GM20431 (cell line): ENCODE measurements around the gene DGCR8.
"Not testable (repeated sequence)": the region's sequence is repeated elsewhere in the genome, so short reads cannot be mapped to it uniquely, and the experiment has no call there.

Experiments used
- in situ Hi-C: fragments of 300-500 bp; cut with MseI, MboI; formaldehyde crosslinking; loops from one replicate; pipeline ENCODE4 v1.15.0; 2020; ENCODE audit warnings: low sequenced_read_pairs; ENCODE audit not compliant: unreplicated experiment

DGCR8 gene

DNA sequence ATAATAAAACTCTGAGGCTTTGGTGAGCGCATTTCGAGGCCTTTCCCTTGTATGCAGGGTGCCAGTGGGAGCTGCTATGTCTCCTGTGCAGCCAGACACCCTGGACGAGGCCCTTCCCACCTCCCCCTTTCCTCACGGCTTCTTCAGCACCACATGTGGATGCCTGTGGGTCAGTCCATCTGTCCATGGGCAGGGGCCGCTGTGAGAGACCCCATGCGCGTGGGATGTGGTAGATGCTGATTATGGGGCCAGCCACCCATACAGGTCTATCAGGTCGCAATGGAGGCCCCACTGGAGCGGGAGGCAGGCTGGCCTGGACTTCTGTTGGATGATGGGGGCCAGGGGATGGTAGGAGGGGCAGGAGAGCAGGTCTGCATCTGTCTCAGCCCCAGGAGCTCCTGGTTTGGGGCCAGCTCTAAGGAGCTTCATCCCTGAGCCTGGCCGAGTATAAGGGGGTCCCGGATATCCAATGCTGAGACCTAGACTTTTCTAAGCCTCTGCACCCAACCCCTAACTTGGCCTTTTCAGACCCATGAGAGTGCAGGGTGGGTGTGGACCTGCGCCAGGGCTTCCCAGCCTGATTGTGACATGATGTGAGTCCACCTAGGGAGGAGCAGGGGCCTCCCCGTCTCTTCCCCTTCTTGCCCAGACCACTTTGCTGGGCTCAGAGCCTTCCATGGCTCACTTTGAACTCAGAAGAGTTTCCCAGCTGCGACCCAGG lies 14.0 kb upstream of the DGCR8 start:
- in situ Hi-C loops = no loop called here

DNA sequence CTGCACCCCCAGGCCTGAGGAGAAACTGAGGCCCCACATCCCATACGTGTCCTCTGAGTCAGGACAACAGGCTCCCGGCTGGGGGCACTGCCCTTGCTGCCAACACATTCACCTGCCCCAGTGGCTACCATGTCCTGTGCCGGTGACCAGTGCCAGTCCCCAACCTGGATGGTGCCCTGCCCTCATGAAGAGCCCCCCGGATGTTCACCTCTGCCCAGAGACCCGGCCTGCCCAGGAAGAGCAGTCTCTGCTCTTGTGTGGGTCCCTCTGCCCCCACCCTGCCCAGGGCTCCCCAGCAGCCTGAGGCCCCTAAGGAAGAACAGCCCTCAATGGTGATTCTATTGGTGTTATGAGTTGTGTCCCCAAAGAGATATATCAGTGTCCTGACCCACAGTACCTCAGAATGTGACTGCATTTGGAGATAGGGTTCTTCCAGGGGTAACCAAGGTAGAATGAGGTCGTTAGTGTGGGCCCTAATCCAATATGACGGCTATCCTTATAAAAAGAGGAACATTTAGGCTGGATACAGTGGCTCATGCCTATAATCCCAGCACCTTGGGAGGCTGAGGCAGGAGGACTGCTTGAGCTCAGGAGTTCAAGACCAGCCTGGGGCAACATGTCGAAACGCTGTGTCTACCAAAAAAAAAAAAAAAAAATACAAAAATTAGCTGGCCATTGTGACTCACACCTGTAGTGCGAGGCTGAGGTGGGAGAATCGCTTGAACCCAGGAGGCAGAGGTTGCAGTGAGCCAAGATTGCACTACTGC lies 13.2 kb upstream of the DGCR8 start:
- in situ Hi-C loops = no loop called here

DNA sequence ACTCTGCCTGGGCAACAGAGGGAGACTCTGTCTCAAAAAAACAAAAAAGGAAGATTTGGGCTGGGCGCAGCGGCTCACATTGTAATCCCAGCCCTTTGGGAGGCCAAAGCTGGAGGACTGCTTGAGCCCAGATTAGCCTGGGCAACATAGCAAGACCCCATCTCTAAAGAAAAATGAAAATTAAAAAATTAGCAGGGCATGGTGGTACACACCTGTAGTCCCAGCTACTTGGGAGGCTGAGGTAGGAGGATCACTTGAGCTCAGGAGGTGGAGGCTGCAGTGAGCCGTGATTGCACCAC lies 12.7 kb upstream of the DGCR8 start:
- in situ Hi-C loops = not testable (repeated sequence)

DNA sequence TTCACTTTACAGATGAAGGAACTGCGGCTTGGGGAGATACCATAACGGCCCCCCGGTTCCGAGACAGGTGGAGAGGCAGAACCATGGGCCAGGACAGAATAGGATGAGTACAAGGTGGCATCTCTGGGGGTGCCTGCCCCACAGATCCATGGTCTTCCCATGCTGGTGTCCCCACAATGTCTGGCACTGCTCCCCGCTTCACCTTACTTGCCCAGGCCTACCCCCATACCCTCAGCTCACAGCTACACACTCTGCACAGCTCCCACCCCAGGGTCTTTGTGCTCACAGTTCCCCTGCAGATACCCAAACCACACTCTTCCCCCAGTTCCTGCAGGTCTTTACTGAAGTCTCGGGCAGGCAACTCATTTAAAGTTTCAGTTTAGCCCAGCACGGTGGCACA lies 11.4 kb upstream of the DGCR8 start:
- in situ Hi-C loops = no loop called here

DNA sequence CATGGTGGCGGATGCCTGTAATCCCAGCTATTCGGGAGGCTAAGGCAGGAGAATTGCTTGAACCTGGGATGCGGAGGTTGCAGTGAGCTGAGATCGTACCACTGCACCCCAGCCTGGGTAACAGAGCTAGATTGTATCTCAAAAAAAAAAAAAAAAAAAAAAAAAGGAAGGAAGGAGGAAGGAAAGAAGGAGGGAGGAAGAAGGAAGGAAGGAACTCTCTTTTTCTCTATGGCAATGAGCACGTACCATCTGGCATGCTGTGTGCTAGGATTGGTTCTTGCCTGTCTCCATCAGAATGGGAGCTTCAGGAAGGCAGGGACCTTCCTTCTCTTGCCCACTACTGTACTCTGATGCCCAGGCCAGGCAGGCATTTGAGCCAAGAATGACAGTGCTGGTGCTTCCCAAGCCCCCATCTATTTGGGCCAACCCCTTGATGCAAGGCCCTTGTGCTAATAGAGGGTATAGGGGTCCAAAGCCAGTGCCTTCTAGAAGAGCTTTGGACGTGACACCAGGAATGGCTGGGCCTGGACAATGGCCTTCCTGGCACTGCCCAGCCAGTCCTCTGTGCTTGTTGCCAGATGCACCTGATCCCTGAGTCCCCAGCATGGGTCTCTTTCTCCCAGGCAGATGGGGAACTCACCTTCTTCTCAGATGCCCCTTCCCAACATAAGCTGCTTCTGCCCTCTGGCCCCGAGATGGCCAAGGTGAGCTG lies 10.6 kb upstream of the DGCR8 start:
- in situ Hi-C loops = no loop called here

DNA sequence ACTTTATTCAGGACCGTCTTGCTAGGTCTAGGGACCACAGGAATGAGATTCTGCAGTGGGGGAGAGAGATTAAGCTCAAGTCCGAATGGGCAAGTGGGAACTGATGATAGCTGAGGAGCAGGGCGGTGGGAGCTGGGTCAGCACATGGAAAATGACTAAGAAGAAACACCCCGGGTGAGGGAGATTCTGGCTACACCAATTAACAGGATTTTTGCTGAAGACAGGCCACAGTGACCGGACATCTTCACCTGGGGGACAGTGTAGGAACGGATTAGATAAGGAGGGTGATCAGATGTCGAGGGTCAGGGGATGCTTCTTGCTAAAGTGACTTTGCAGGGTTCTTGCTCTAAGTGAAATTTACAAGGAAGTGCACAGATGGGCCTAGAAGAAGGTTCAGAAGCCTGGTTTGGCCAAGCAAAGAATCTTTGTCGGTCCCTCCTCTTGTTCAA lies 8.5 kb upstream of the DGCR8 start:
- in situ Hi-C loops = no loop called here

DNA sequence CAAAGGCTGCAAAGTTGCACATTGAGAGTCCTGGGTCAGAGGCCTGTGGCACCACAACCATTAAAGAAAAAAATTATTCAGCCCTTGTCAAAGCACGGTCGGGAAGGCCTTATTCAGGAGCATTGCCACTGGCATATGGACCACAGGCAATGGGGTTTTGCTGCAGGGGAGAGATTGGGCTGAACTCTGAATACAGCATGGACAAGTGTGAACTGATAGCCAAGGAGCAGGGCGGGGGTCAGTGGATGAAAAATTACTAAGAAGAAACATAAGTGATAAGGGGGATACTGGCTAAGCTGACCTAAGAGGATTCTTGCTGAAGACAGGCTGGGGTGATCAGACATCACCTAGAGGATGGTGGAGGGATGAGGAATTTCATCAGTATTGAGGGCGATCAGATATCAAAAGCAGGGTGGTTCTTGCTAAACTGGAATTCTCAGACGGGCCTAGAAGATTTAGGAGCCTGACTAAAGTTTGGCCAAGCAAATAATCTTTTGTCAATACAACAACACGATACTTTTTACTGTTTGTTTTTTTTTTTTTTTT lies 3.3 kb upstream of the DGCR8 start:
- in situ Hi-C loops = no loop called here

DNA sequence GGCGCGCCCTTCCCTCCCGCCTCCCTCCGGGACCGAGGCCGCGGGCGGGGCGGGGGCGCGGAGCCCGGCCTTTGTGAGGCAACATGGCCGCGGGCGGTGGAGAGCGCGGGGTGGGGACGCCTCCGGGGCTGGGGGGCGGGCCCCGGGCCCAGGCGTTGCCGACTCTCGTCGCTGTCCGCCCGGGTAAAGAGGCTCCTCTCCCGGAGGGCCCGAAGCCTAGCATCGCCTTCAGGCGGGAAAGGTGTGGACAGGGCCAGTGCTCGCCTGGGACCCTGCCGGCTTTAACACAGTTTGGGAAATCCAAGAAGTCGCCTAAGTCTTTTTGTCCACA lies 369 bp downstream of the DGCR8 start:
- in situ Hi-C loops = no loop called here

DNA sequence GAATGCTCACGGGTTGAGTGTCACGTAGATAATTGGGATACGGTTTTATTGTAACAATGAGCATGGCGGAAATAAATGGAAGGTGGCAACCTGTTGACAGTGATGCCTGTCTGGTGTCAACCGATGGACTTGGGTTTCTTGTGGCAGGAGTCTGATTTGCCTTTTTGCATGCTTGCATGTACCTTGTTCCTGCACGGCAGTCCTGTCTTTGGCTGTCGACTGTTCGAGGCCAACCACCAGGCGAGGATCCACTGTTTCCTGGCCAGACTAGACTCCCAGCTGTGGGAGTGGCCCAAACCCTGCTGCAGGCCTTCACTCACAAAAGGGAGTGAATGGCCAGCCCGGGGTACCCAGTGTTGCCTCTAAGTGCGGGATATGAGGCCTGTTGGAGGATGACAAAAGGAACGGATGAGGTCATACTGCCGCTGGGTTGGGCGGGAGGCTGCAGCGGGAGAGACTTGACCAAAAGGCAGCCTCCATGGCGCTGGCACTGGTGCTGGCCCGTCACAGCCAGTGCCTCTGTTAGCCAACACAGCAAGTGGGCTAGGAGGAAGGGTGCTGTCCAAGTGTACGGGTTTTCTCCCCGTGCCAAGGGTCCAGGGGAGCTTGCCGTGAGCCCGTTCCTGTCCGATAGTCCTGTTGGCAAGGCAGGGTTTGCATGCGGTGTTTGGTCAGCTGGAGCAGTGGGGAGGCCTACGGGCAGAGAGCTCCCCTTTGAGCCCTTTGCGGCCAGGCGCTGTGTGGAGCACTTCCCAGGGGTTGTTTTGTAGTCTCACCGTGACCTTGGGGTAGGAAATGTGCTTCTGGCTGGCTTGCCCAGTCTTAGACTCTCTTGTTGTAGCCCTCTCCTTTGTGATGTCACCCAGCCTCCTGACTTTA lies 974 bp downstream of the DGCR8 start:
- in situ Hi-C loops = no loop called here

DNA sequence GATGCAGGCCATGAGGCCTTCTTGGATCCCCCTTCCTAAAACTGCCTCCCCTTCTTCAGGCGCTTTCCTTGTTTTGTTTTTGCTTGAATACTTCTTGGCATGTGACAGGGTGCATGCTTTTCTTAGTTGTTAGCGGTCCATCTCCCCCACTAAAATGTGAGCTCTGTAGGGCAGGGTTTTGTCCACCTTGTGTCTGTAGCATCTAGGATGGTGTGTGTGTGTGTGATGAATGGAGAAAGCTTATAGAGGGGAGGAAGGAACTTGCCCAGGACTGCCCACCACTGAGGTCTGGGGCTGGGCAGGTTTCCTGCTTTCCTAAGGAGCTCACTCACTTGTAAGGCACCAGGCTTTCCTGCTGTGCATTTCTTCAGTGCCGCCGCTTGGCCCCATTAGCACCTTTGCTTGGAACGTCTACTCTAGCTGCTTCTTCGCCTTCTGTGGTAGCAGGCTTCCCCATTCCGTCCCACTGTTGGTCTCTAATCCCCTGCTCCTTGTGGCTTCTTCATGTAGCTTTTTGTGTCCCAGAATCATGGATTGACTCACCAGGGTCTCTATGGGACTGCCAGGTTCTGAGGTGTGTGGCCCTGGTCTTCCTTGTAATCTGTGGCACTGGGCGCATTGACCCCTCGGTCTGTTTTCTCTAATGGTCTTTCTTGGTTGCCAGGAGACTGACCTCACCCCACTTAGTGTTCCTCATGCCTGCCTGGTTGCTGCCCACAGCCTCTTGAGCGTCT lies 3.3 kb downstream of the DGCR8 start:
- in situ Hi-C loops = no loop called here

DNA sequence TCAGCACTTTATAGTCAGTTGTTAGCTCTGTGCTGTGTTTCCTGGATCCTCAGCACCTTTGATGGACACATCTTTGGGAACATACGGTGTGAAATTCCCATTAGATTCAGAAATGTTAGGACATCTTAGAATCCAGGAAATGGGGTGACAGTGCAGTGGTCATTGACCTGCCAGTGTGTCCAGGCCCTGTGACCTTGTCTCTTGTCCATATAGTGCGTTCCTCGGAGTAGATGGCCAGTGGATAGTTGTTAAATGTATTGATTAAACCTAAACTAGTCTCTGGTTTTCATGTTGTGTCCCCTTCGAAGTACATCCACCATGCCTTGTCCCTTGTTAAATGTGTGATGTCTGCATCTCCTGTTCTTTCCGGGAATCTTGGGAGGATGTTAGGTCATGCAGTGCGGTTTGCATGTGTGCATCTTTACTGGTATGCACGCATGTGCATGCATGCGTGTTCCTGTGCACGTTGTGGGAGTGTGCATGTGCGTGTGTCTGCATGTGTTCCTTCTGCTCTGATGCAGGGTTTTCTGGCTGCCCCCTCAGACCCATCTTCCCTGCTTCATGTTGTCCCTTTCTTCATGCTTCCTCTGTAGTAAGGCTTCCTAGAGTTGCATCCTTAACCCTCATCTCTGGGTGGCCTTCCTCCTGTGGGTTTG lies 4.0 kb downstream of the DGCR8 start:
- in situ Hi-C loops = no loop called here

DNA sequence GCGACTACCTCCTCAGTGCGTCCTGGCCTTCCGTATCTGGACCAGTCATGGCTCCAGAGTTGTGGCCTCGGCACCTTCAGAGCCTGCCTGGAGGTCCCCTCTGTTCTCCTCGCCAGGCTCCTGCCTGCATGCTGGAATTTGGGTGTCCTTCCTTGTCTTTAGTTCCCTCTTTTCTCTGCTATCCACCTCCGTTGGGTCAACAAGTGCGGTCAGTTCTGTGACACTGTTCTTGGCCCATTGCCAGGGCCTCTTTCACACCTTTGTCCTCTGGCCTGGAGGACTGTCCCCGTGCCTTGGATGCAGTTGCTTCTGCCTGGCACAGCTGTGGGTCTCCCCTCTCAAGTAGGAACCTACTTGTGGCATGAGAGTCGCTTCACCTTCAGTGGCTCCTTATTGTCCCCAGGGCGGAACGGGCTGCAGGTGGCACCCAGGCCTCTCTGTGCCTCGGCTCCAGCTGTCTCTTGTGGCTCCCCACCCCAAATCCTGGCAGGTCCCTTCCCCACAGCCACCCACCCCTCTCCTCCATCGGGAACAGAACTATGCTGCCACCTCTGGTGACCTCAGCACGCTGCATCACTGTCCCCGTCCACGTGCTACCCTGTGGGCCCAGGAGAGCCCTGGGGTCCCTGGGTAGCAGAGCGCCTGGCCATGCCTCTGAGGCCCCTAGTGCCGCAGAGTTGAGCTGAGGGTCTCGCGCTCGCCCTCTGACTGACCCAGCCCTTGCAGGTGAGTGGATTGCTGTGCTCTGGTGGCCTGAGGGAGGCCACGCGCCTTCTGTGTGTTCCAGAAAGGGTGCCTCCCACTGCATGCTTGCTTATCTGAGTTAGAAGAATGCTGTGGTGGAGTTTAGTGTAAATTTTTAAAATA lies 4.7 kb downstream of the DGCR8 start:
- in situ Hi-C loops = no loop called here

DNA sequence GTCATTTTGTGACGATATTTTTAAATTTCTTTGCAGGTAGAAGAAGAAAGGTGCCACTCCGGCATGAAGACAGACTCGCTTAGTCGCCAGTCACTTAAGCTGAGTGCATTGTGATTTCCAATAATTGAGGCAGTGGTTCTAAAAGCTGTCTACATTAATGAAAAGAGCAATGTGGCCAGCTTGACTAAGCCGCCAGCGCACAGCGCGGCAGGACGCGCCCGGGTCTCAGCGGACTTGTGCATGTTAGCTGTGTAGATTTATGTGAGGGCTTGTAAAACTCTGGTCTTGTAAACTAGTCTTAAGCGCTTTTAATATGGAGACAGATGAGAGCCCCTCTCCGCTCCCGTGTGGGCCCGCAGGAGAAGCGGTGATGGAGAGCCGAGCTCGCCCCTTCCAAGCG lies 5.6 kb downstream of the DGCR8 start:
- in situ Hi-C loops = no loop called here

DNA sequence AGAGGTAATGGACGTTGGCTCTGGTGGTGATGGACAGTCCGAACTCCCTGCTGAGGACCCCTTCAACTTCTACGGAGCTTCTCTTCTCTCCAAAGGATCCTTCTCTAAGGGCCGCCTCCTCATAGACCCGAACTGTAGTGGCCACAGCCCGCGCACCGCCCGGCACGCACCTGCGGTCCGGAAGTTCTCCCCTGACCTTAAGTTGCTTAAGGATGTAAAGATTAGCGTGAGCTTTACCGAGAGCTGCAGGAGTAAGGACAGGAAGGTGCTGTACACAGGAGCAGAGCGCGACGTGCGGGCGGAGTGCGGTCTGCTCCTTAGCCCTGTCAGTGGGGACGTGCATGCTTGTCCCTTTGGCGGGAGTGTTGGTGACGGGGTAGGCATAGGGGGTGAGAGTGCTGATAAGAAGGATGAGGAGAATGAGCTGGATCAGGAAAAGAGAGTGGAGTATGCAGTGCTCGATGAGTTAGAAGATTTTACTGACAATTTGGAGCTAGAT lies 6.1 kb downstream of the DGCR8 start:
- in situ Hi-C loops = no loop called here

DNA sequence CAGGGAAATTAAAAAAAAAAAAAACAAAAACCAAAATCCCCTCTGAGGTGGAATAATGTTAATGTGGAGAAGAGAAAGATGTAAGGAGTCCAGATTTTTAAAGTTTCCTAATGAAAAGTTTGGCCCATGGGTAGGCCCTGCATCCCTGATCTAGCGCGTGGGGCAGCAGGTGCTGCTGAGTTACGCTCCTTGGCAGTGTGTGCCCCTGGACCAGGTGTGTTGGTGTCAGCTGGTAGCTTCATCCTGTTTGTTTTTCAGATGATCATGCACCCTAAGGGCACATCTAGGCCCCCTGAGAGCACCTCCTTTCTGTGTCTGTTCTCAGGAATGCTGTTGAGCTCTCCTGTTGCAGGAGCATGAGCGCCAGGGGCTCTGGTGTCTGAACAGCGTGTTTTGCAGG lies 6.7 kb downstream of the DGCR8 start:
- in situ Hi-C loops = no loop called here

DNA sequence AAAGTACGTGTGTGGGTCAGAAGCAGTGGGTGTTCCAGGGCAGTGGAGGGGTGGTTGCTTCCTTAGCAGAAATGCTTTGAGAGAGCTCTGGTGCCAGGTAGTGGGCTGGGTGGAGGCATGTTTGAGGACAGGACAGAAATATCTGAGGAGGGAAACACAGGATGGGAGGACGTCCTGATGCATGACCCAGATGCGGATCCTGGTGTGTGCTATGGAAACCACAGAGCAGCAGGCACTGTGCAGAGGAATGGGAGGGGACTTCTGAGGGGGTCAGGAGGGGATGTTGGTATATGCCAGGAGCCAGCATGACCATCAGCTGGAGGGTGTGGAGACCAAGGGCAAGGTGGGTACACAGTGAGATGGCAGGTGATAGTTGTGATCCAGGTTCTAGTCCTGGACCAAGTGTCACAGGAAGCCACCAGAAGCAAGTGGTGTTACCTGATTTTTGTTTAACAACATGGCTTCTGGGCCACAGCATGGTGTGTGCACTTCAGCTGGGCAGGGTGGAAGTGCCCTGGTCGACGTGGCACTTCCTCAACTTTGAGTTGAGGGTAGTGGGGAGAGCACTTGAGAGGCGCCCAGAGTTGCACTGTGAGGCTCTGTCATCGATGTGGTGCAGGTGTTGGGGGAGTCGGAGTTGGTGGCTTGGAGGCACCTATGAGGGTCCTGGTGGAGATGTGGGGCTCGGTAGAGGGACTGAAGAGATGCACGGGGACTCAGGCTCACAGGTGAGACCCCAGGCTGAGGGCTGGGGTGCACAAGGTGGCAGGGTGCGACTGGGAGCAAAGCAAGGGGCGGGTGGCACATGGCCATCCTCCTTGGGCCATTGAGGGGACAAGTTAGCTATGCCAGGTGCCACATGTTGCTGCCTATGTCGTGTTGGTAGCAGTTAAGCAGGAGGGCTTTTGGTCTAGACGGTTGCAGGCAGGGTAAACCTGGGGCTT lies 7.5 kb downstream of the DGCR8 start:
- in situ Hi-C loops = no loop called here

DNA sequence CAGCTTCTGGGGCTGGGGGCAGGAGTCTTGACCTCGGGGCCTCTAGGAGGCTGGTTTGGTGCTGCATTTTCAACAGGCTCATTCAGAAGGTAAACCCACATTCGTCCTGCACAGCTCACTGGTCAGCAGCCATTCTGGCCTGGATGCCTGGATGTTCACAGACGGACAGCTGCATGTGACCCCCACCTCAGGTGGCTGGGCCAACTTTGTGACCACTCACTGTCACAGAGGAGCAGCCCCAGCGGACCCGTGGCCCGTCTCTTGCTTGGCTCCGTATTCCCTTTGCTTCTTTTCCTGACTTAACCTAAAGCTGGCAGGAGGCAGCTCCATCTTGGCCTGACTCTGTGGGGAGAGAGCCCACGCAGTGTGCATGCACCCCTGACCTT lies 8.2 kb downstream of the DGCR8 start:
- in situ Hi-C loops = no loop called here
